Measurements from ENCODE around the gene ANO6.

GRCh38 chr12:45186762-45187161 is 29.1 kb upstream of the ANO6 start:
- TF ChIP-seq TAF1 (IDR thresholded peaks at IDR 0.05; ENCODE audit: low read depth) (no peak), CTCF (IDR thresholded peaks at IDR 0.05; ENCODE audit: poor library complexity, severe bottlenecking) (no peak), EZH2 (IDR thresholded peaks at IDR 0.05; ENCODE audit: borderline replicate concordance, insufficient read depth, low read length, poor library complexity, severe bottlenecking) (no peak), POLR2AphosphoS5 (IDR thresholded peaks at IDR 0.05) (no peak), RAD21 (conservative IDR thresholded peaks at IDR 0.05) (no peak), EP300 (conservative IDR thresholded peaks at IDR 0.05; ENCODE audit: poor library complexity, severe bottlenecking) (no peak)
- TF ChIP-seq, protein P1, sequence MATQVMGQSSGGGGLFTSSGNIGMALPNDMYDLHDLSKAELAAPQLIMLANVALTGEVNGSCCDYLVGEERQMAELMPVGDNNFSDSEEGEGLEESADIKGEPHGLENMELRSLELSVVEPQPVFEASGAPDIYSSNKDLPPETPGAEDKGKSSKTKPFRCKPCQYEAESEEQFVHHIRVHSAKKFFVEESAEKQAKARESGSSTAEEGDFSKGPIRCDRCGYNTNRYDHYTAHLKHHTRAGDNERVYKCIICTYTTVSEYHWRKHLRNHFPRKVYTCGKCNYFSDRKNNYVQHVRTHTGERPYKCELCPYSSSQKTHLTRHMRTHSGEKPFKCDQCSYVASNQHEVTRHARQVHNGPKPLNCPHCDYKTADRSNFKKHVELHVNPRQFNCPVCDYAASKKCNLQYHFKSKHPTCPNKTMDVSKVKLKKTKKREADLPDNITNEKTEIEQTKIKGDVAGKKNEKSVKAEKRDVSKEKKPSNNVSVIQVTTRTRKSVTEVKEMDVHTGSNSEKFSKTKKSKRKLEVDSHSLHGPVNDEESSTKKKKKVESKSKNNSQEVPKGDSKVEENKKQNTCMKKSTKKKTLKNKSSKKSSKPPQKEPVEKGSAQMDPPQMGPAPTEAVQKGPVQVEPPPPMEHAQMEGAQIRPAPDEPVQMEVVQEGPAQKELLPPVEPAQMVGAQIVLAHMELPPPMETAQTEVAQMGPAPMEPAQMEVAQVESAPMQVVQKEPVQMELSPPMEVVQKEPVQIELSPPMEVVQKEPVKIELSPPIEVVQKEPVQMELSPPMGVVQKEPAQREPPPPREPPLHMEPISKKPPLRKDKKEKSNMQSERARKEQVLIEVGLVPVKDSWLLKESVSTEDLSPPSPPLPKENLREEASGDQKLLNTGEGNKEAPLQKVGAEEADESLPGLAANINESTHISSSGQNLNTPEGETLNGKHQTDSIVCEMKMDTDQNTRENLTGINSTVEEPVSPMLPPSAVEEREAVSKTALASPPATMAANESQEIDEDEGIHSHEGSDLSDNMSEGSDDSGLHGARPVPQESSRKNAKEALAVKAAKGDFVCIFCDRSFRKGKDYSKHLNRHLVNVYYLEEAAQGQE (IDR thresholded peaks at IDR 0.05; ENCODE audit: borderline replicate concordance): no peak
